C4-2B (cell line): Measurements from ENCODE around the gene KCNMA1.

Source experiments
- H3K27ac ChIP-seq: fragments of 450-650 bp; 2 replicates; pipeline ENCODE4 v1.5.1; 2017
- ZFX ChIP-seq: fragments of 450-650 bp; IDR thresholded peaks from 2 replicates; pipeline ENCODE4 v1.6.1; 2017
- TF ChIP-seq, protein P1 (sequence below): fragments of 450-650 bp; conservative IDR thresholded peaks from 2 replicates; pipeline ENCODE4 v1.5.1; 2017; ENCODE audit warnings: mild to moderate bottlenecking

Gene KCNMA1

DNA sequence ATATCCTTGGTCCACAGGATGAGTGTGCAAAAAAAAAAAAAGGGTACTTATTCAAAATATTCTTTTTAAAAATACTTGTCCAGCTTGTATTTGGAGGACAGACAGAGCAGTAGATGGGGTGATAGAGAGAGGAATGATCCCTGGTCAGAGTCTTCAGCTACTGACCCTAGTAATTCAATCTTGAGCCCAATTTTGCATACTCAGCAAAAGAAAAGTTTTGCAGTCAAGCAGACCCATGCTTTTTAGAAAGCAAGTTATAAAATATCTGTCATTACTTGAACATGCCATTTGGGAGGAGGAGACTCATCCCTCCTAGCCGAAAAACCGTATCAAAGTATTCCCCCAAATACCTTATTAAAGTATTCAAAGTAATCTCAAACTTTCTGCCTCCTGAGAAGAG, 585.0 kb downstream of the KCNMA1 start:
- TF ChIP-seq, protein P1, sequence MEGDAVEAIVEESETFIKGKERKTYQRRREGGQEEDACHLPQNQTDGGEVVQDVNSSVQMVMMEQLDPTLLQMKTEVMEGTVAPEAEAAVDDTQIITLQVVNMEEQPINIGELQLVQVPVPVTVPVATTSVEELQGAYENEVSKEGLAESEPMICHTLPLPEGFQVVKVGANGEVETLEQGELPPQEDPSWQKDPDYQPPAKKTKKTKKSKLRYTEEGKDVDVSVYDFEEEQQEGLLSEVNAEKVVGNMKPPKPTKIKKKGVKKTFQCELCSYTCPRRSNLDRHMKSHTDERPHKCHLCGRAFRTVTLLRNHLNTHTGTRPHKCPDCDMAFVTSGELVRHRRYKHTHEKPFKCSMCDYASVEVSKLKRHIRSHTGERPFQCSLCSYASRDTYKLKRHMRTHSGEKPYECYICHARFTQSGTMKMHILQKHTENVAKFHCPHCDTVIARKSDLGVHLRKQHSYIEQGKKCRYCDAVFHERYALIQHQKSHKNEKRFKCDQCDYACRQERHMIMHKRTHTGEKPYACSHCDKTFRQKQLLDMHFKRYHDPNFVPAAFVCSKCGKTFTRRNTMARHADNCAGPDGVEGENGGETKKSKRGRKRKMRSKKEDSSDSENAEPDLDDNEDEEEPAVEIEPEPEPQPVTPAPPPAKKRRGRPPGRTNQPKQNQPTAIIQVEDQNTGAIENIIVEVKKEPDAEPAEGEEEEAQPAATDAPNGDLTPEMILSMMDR = no peak
- H3K27ac ChIP-seq = no peak overlapping the region

DNA sequence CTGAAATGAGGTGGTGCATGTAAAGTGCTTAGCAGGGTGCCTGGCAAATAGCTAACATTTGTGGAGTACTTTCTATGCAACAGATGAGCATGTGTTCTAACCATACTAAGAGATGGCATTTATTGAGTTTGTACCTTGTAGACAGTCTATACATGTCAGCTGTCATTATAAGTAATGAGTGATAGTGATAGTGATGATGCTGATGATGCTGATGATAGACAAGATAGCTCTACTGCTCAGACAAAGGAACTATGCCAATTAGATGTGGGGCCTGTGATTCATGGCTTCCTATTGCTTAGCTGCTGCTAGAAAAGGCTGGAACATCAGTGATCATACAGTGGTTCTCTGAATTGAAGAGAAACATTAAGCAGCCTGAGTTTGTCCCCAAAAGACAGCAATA, 585.8 kb downstream of the KCNMA1 start:
- H3K27ac ChIP-seq = no peak overlapping the region
- no peak for TF ChIP-seq ZFX
- TF ChIP-seq, protein P1 = no peak

DNA sequence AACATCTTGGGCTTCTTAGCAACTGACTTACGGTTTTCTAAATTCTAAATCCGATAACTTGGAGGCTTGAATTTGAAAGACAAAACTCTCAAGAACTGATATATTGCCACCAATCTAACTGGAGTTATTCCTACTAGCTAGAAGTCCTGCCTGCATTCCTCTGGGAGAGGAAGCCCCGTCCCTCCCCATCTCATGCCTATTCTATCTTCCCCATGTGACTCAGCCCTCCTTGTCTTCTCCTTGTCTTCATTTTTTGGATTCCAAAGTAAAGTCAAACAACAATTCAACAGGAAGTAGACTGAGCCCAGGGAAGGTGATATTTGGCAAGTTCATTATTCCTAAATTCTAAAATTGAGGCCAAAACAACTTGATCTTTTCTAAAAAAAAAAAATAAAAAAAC, 587.7 kb downstream of the KCNMA1 start:
- TF ChIP-seq ZFX = no peak
- TF ChIP-seq, protein P1 = no peak

DNA sequence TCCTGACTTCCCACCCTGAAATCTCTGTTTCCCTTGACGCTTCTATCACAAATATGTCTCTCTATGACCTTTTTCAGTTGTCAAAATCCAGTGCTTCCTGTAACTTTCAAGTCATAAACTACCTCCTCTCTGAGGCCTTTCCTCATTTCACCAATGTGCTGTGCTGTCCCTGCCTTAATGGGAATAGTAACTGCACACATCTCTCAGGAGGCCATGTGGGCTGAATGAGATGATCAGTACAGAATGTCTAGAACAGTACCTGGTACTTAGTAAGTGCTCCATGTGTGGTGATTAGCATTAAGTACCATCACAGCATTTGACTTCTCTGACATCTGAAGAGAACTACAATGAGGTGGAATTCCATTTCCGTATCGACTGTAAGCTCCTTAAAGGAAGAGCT, 588.5 kb downstream of the KCNMA1 start:
- TF ChIP-seq ZFX = no peak
- TF ChIP-seq, protein P1 = no peak
- H3K27ac ChIP-seq = no peak overlapping the region

More for the DNA sequence above, 587.7 kb downstream of the KCNMA1 start:
- H3K27ac ChIP-seq = no peak overlapping the region

DNA sequence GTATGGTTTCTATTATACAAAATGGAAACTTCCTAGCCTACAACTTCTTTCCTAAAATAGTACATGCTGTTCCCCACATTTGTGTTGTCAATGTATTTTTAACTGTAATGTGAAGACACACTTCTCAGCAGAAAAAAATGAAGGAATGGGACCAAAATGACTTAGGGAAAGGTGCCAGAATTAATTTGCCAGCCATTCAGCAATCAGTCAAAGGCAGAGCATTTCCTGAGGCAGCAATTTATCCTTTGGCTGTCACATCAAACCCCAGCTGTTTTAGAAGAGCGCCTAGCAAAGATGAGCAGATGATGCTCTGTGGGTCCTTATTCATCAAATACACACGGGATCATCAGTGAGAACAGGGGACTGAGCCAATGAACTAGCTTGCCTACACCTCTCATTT, 592.5 kb downstream of the KCNMA1 start:
- no peak overlapping the region for H3K27ac ChIP-seq
- TF ChIP-seq ZFX = no peak
- TF ChIP-seq, protein P1 = no peak

DNA sequence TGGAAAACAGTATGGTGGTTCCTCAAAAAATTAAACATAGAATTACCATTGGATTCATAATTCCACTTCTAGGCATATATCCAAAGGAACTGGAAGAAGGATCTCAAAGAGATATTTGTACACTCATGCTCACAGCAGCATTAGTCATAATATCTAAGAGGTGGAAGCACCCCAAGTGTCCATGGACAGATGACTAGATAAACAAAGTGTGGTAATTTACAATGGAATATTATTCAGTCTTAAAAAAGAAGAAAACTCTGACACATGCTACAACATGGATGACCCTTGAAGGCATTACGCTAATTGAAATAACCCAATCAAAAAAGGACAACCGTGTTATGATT, 594.2 kb downstream of the KCNMA1 start:
- no peak overlapping the region for H3K27ac ChIP-seq
- TF ChIP-seq, protein P1 = no peak
- no peak for TF ChIP-seq ZFX

DNA sequence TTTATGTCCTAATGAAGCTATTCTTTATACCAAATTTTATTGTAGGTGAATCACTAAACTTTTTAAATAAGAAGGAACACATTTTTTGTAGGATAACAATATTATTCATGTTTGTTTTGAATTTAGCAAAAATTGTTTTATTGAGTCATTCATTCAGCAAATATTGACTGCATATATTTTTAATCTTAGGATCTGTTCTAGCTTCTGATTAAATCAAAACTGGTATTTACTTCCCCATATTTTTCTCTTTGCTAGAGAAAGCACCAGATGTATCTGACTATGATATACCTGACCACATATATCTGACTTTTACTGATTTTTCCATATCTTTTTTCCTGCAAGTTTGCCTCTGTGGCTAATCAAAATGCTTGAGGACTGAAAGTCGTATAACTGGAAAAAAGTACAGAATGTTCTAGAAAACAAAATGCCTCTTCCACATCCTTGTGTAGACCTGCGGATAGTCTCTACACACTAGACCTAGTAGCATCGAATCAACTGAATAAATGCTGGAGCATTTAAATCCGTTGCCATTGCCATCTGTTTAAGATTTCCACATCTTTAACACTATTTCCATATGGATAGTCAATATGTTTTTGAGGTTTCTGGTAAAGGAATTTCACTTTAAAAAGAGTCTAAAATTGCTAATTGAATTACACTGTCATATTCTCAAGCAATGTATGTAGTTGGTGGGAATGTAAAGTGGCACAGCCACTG, 594.7 kb downstream of the KCNMA1 start:
- TF ChIP-seq, protein P1 = no peak
- TF ChIP-seq ZFX = no peak
- no peak overlapping the region for H3K27ac ChIP-seq
